Right lobe of liver (tissue), 4 donors: ENCODE results near the gene WNT8B.

ENCODE experiments used
- CTCF ChIP-seq, 4 donors: fragments of 200-600 bp in 3 of 4; fragments of 450-650 bp in 1 of 4; IDR thresholded peaks; one replicate each; pipeline versions ENCODE4 v1.5.1 to v1.8.0; 2016 to 2022; ENCODE audit warnings: antibody characterized with exemption in 4 of 4, mild to moderate bottlenecking in 2 of 4
- POLR2A ChIP-seq: fragments of 450-650 bp; IDR thresholded peaks from one replicate; pipeline ENCODE4 v1.6.1; 2017; ENCODE audit warnings: antibody characterized with exemption, mild to moderate bottlenecking
- donor health status: DM: no; HTN: no; CAD: no.
- donor health status: DM: no; HTN: no; CAD: no.
- donor health status: DM: no; HTN: yes; CAD: no.

- TF ChIP-seq POLR2A (no peak), CTCF (IDR thresholded peaks at IDR 0.05) (no peak)
Observed at GRCh38 chr10:100487529-100487928, 24.7 kb downstream of the WNT8B start.
